Activated CD8-positive, alpha-beta T cell treated with anti-CD3 and anti-CD28 coated beads, Interleukin-2, amount 10 ng/mL, durations not matched to agents 7 days and 5 days (primary cell): ENCODE data around the gene GALK1. TPM values are rescaled to one million over a fixed set of nuclear protein-coding genes. Genes with fewer than 3 reads are reported as not detected.

Experiments used
- ATAC-seq: fragments of 150-1000 bp; cut with Tn5 transposase; one replicate; pipeline ENCODE4 v1.10.0; 2021; ENCODE audit warnings: moderate library complexity
- CTCF ChIA-PET: fragments of 350-600 bp; sonication (Branson Sonifier 250); formaldehyde crosslinking; loops from one replicate; lab custom pipeline; 2021; ENCODE audit warnings: antibody characterized with exemption; lab: Charles Lee
- POLR2A ChIA-PET: fragments of 350-600 bp; sonication (Branson Sonifier 250); formaldehyde crosslinking; loops from one replicate; lab custom pipeline; 2021; ENCODE audit warnings: antibody characterized with exemption; lab: Charles Lee
- DNase-seq: peaks from one replicate; pipeline ENCODE4 v3.0.0-alpha.2; 2020
- H3K27ac Mint-ChIP-seq: one replicate; pipeline ENCODE4 v1.8.0; 2021; ENCODE audit warnings: mild to moderate bottlenecking, mixed read lengths
- H3K27me3 Mint-ChIP-seq: one replicate; pipeline ENCODE4 v1.8.0; 2021; ENCODE audit warnings: low read depth, mixed read lengths
- H3K36me3 Mint-ChIP-seq: one replicate; pipeline ENCODE4 v1.8.0; 2021; ENCODE audit warnings: low read depth, mixed read lengths
- H3K4me1 Mint-ChIP-seq: one replicate; pipeline ENCODE4 v1.8.0; 2021; ENCODE audit warnings: low read depth, mixed read lengths
- H3K4me3 Mint-ChIP-seq: one replicate; pipeline ENCODE4 v1.8.0; 2021; ENCODE audit warnings: mild to moderate bottlenecking, mixed read lengths
- H3K9me3 Mint-ChIP-seq: one replicate; pipeline ENCODE4 v1.8.0; 2022; ENCODE audit warnings: mixed read lengths; ENCODE audit not compliant: insufficient read depth
- total RNA-seq, 2 experiments: library from RNA; stranded (reverse); gene quantifications; one replicate each; pipeline ENCODE4 v1.2.3, GENCODE V29; 2021

Gene GALK1
- total RNA-seq, 2 experiments from 2014 or later = 52.2 to 56.9 TPM

- Mint-ChIP-seq H3K4me1 (peaks cover 13% of the 10 kb centered on the region), H3K4me3 (no peak overlapping the region), H3K27me3 (no peaks in the 10 kb centered on the region), H3K9me3 (no peaks in the 10 kb centered on the region), H3K36me3 (no peaks in the 10 kb centered on the region), H3K27ac (peak overlapping the region; percentile 11)
- POLR2A ChIA-PET = no interaction called here
- DNase-seq (no peak), ATAC-seq (no peak)
- CTCF ChIA-PET = interaction anchor here (1.3 to 3.6 kb wide), 2 partner anchors 19 to 102 kb away, joined by 4 to 13 read pairs; partner anchors contain the start of gene SMIM5
Observed at GRCh38 chr17:75734674-75735294, 30.2 kb downstream of the GALK1 start.

- ChIA-PET CTCF (interaction anchor here (3.6 kb wide), 1 partner anchor 100 kb away, joined by 13 read pairs; the partner anchor contains the start of gene SMIM5), POLR2A (no interaction called here)
- Mint-ChIP-seq H3K4me1 (peaks cover 11% of the 10 kb centered on the region), H3K9me3 (no peaks in the 10 kb centered on the region), H3K27ac (no peak overlapping the region), H3K27me3 (no peaks in the 10 kb centered on the region), H3K4me3 (no peak overlapping the region), H3K36me3 (no peaks in the 10 kb centered on the region)
- ATAC-seq (no peak), DNase-seq (no peak)
Observed at GRCh38 chr17:75733471-75733870, 31.5 kb downstream of the GALK1 start.

- H3K36me3 Mint-ChIP-seq = no peaks in the 10 kb centered on the region
- H3K4me3 Mint-ChIP-seq = no peak overlapping the region
- ChIA-PET CTCF (interaction anchor here (0.7 to 3.6 kb wide), 2 partner anchors 16 to 99 kb away, joined by 3 to 13 read pairs; partner anchors contain the start of gene SMIM5), POLR2A (interaction anchor here (0.6 kb wide), 1 partner anchor 1461 kb away, joined by 3 read pairs; no protein-coding TSS in a partner anchor)
- peaks cover 2% of the 10 kb centered on the region for H3K4me1 Mint-ChIP-seq
- no peaks in the 10 kb centered on the region for H3K9me3 Mint-ChIP-seq
- DNase-seq = no peak
- ATAC-seq = no peak
- no peak overlapping the region for H3K27ac Mint-ChIP-seq
- H3K27me3 Mint-ChIP-seq = no peaks in the 10 kb centered on the region
Observed at GRCh38 chr17:75731716-75732498, 33.1 kb downstream of the GALK1 start.

GRCh38 chr17:75731086-75731715 lies 33.8 kb downstream of the GALK1 start:
- H3K9me3 Mint-ChIP-seq = no peaks in the 10 kb centered on the region
- H3K4me1 Mint-ChIP-seq = peaks cover 2% of the 10 kb centered on the region
- no peak overlapping the region for H3K4me3 Mint-ChIP-seq
- ATAC-seq (no peak), DNase-seq (no peak)
- no peaks in the 10 kb centered on the region for H3K27me3 Mint-ChIP-seq
- H3K36me3 Mint-ChIP-seq = no peaks in the 10 kb centered on the region
- CTCF ChIA-PET = interaction anchor here (1.5 to 1.8 kb wide), 2 partner anchors 10 to 13 kb away, joined by 4 to 6 read pairs; partner anchors contain the start of gene ITGB4
- no peak overlapping the region for H3K27ac Mint-ChIP-seq
- POLR2A ChIA-PET = no interaction called here

GRCh38 chr17:75730065-75730464 lies 34.9 kb downstream of the GALK1 start:
- Mint-ChIP-seq H3K4me3 (no peak overlapping the region), H3K4me1 (peaks cover 2% of the 10 kb centered on the region)
- CTCF ChIA-PET = interaction anchor here (1.4 to 1.8 kb wide), 4 partner anchors 9 to 97 kb away, joined by 3 to 6 read pairs (median 4); partner anchors contain the start of genes ITGB4 and SMIM5

GRCh38 chr17:75729351-75729750 lies 35.6 kb downstream of the GALK1 start:
- Mint-ChIP-seq H3K36me3 (no peaks in the 10 kb centered on the region), H3K4me3 (no peak overlapping the region), H3K27me3 (no peaks in the 10 kb centered on the region), H3K9me3 (no peaks in the 10 kb centered on the region), H3K4me1 (no peaks in the 10 kb centered on the region), H3K27ac (no peak overlapping the region)
- no peak for DNase-seq
- ChIA-PET POLR2A (no interaction called here), CTCF (interaction anchor here (0.9 to 1.8 kb wide), 4 partner anchors 8 to 96 kb away, joined by 3 to 6 read pairs (median 4); partner anchors contain the start of genes ITGB4 and SMIM5)
- ATAC-seq = no peak

More at GRCh38 chr17:75730065-75730464, 34.9 kb downstream of the GALK1 start:
- ATAC-seq = no peak
- Mint-ChIP-seq H3K27me3 (no peaks in the 10 kb centered on the region), H3K9me3 (no peaks in the 10 kb centered on the region), H3K36me3 (no peaks in the 10 kb centered on the region), H3K27ac (no peak overlapping the region)
- no peak for DNase-seq
- POLR2A ChIA-PET = no interaction called here

- POLR2A ChIA-PET = interaction anchor here (0.9 kb wide), 1 partner anchor 10 kb away, joined by 3 read pairs; no protein-coding TSS in a partner anchor
- CTCF ChIA-PET = interaction anchor here (1.0 to 3.2 kb wide), 3 partner anchors 20 to 26 kb away, joined by 4 to 14 read pairs (median 5); no protein-coding TSS in a partner anchor
- Mint-ChIP-seq H3K4me1 (no peaks in the 10 kb centered on the region), H3K27me3 (no peaks in the 10 kb centered on the region), H3K27ac (no peak overlapping the region), H3K36me3 (no peaks in the 10 kb centered on the region), H3K9me3 (no peaks in the 10 kb centered on the region), H3K4me3 (no peak overlapping the region)
- no peak for DNase-seq
- no peak for ATAC-seq
Observed at GRCh38 chr17:75727391-75727790, 37.6 kb downstream of the GALK1 start.

- CTCF ChIA-PET = interaction anchor here (1.7 to 3.2 kb wide), 4 partner anchors 22 to 93 kb away, joined by 5 to 14 read pairs (median 7); partner anchors contain the start of gene SMIM5
- no peak overlapping the region for H3K27ac Mint-ChIP-seq
- no peak overlapping the region for H3K4me3 Mint-ChIP-seq
- H3K27me3 Mint-ChIP-seq = peaks cover 2% of the 10 kb centered on the region
- DNase-seq (no peak), ATAC-seq (no peak)
- H3K36me3 Mint-ChIP-seq = no peaks in the 10 kb centered on the region
- POLR2A ChIA-PET = no interaction called here
- H3K4me1 Mint-ChIP-seq = peaks cover 3% of the 10 kb centered on the region
- no peaks in the 10 kb centered on the region for H3K9me3 Mint-ChIP-seq
Observed at GRCh38 chr17:75725504-75725903, 39.5 kb downstream of the GALK1 start.

- H3K36me3 Mint-ChIP-seq = no peaks in the 10 kb centered on the region
- no peaks in the 10 kb centered on the region for H3K9me3 Mint-ChIP-seq
- POLR2A ChIA-PET = interaction anchor here (0.9 kb wide), 1 partner anchor 52 kb away, joined by 3 read pairs; no protein-coding TSS in a partner anchor
- H3K4me1 Mint-ChIP-seq = peaks cover 6% of the 10 kb centered on the region
- no peak overlapping the region for H3K27ac Mint-ChIP-seq
- no peak for DNase-seq
- CTCF ChIA-PET = interaction anchor here (1.7 kb wide), 1 partner anchor 91 kb away, joined by 6 read pairs; the partner anchor contains the start of gene SMIM5
- peaks cover 11% of the 10 kb centered on the region for H3K27me3 Mint-ChIP-seq
- ATAC-seq = no peak
- H3K4me3 Mint-ChIP-seq = no peak overlapping the region
Observed at GRCh38 chr17:75724016-75725003, 40.7 kb downstream of the GALK1 start.

GRCh38 chr17:75723171-75723930 lies 41.6 kb downstream of the GALK1 start:
- ChIA-PET POLR2A (no interaction called here), CTCF (no interaction called here)
- H3K4me1 Mint-ChIP-seq = peaks cover 6% of the 10 kb centered on the region
- no peak overlapping the region for H3K27ac Mint-ChIP-seq
- H3K4me3 Mint-ChIP-seq = no peak overlapping the region
- no peak for DNase-seq
- H3K27me3 Mint-ChIP-seq = peaks cover 17% of the 10 kb centered on the region
- H3K9me3 Mint-ChIP-seq = no peaks in the 10 kb centered on the region
- H3K36me3 Mint-ChIP-seq = no peaks in the 10 kb centered on the region
- ATAC-seq = no peak
